Cortex of kidney (tissue), 1 donor: ENCODE data around the gene HVCN1.
"Not testable (repeated sequence)": the region's sequence is repeated elsewhere in the genome, so short reads cannot be mapped to it uniquely, and the experiment has no call there.

Source experiments
- DNase-seq: peaks from one replicate; lab custom pipeline; 2025; lab: John Stamatoyannopoulos, UW

Gene HVCN1

DNA sequence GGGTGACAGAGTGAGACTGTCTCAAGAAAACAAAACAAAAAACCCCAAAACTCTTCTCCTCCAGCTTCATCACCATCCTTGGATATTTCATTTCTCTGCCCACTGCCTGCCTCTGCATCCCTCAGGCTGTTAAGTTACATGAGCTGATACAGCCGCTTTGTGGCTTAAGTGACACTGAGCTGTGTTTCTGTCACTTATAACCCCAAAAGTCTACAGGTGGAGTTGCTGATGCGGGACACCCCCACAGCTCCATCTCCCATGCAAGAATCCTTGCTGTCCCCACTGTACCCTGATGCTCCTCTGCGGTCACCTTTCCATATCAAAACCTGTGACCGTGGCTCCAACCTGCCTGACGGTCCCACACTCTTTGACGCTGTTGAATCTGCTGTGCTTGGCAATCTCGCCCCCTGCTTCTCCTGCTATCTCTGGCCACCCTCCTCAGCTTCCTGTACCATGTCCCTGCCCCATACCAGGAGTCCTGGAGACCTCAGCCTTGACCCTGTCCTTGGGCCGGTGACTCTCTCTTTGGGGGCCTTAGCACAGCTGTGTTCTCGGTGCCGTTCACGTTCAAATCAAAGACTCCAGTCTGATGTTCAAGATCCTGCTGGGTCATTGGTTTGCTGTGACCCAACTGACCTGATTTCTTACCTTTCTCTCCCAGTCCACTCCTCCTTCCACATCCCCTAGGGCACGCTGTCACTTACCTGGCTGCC lies 20.3 kb downstream of the HVCN1 start:
- no peak for DNase-seq

DNA sequence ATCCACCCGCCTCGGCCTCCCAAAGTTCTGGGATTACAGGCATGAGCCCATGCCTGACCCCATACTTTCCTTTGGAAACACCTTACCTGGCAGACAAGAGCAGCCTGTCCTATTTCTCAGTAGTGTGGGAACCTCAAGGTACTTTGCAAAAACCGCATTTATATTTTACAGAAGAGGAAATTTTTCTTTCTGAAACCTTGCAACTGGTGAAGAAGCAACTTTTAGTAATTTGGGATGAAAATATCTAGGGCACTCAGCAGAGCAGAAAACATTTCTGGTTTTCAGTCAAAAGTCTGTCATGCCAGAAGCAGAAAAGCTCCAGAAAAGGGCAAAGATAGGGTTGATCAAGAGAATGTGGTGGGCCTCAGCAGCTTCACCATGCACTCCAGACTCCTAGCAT lies 21.2 kb downstream of the HVCN1 start:
- no peak for DNase-seq

DNA sequence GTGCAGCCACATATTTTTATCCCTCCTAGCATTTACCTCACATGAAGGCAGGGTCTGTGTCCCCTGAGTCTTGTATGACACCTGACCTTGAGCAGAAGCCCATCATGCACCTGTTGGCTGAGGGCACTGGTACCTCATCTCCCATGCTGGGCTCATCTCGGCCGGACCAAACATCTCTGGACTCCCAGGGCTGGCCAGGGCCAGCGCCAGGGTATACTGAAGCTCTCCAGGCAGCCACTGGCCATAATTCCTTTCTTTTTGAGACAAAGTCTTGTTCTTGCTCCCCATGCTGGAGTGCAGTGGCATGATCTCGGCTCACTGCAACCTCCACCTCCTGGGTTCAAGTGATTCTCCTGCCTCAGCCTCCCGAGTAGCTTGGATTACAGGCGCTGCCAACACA lies 22.0 kb downstream of the HVCN1 start:
- no peak for DNase-seq

DNA sequence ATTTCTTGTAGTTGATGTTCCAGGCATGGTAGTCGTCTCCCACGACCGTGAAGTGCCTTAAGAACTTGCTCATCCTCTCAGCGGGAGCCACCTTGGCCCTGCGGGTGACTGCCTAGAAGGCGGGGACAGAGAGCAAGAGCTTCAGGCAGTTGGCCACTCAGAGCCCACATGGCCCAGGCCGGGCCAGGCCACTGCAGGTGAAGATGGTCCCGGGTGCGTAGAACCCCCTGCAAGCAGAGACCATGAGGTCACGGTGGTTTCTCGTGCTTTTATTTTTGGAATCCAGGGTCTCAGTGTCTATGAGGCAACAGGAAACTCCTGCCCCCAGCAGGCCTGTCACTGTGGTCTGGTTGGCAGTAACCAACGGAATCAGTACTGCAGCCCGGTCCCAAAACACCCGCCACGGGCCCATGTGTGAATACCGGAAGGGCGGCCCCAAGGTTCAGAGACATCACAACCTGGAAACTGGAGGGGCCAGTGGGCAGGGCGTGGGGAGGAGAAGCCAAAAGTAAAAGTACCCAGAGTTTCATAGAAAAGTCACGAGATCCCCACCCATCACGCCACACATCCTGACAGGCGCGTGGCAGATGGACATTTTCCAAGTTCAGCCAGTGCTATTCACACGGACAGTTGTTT lies 27.5 kb downstream of the HVCN1 start:
- DNase-seq: no peak

DNA sequence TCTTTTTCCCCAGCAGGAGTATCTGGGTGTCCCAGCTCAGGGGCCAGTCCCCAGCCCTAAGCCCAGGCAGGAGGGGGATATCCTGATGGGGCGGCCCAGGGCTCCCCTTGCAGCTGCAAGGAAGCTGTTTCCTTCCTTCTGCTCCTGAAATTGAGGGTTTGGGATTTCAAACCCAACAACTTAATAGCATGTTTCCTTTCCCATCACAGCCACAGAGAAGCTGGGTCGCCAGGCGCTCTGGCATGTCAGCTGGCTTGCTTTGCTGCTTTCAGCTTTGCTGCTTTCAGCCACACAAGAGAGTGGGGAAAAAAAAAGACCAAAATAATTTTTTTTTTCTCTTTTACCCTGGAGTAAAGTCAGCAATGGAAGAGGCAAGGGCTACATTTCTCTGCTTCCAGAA lies 30.0 kb downstream of the HVCN1 start:
- DNase-seq: no peak

DNA sequence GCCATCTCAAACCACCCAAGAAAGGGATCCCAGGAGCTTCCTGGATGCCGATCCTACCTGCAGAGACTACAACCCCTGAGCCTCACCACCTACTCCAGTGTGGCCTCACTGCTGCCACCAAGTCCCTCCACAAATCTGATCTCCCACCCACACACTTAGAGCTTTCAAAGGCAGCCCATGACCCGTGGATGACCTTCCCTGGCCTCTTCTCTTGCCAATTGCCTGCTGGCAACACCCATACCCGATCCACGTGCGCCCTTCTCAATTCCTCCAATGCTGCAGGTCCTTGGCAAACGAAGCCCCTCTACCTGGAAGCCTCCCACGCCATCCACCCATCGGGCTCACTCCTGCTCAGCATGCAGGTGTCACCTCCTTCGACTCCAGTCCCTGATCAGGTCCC lies 30.7 kb downstream of the HVCN1 start:
- DNase-seq: no peak

DNA sequence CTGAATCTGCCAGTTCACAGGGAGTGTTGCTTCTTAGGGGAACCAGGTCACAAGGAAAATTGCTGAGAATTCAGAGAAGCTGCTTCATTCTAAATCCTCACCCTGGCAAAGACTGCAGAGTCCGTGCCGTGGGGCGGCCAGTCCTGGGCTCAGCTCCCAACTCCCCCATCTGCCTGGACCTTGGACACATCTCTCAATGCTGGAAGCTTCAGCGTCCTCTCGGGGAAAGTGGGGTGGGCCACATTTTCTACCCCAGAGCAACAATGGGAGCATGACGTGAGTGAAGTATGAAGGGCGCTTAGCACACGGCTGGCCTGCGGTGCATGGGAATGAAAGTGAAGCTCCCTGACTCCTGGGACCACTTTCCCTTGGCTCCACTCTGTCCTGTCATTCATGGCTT lies 31.2 kb downstream of the HVCN1 start:
- no peak for DNase-seq

DNA sequence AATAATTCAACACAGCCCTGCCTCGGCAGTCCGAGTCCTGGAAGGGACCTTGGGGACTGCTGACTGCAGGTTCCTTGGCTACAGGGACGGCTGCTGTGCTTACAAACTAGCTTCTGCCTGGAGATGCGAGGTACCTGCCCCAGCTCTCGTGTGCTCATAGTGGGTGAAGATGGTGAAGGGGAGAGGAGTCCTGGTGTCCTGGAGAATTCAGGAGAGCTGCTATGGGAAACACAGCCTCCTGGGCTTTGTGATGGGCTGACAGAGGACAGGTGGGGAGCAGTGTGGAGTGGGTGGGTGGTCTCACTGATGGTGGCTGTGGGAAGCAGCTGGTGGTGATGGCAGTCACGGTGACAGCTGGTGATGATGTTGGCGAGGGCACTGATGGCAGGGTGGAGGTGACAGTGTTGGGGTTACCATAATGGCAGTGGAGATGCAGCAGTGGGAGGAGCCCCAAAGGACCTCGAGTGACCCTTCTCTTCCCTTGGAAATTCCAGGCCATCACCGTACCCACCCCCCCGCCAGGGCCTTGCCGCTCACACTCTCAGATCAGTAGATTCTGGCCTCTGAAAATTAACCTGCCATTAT lies 32.8 kb downstream of the HVCN1 start:
- no peak for DNase-seq

DNA sequence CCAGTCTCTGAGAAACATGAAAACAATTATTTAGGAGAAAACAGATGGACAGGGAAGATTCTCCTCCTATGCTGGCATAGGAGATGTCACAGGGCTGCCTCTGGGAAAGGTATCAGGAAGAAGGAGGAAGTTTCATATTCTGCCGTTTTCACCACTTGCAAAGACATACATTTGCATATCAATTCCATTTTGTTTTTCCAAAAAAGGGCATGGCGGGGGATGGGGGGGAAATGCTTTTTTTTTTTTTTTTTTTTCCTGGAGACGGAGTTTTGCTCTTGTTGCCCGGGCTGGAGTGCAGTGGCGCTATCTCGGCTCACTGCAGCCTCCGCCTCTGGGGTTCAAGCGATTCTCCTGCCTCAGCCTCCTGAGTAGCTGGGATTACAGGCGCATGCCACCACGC lies 34.7 kb downstream of the HVCN1 start:
- DNase-seq: not testable (repeated sequence)

DNA sequence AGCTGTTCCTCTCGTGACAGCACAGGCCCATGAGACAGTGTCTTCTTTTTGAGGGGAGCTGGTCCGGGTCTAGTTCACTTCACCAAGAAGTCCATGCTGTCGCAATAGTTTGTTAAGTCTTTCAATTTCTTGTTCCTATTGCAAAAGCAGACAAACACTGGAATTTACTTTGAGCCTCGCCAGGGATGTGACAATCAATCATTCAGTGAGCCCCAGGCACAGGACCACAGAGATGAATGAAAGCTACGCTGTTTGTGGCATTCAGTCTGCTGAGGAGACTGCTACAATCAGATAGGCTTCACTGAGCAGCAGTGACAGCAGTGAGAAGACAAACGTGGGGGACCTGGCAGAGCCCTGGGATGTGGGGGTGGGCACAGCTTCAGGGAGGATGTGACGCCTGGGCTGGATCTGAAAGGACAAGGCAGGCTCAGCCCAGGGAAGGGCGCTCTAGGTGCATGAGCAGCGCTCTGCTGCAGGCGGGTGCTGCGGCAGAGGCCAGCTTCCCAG lies 39.5 kb downstream of the HVCN1 start:
- DNase-seq: no peak

DNA sequence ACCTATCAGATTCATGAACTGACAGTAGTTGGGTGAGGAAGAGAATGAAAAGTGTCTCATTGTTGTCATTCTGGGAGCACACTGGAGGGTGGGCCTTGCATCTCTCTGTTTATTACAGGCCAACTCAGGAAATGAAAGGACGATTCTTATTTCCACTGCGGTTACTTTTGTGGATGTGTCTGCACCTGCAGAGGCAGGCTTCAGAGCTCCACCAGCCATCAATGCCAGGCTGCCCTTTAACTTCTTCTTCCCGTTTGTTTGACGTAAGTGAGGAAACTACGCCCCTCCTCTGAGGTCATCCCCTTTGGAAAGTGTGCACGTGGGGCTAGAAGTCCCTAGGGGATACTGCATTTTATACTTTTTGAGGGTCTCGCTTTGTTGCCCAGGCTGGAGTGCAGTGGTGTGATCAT lies 41.3 kb downstream of the HVCN1 start:
- DNase-seq: no peak

DNA sequence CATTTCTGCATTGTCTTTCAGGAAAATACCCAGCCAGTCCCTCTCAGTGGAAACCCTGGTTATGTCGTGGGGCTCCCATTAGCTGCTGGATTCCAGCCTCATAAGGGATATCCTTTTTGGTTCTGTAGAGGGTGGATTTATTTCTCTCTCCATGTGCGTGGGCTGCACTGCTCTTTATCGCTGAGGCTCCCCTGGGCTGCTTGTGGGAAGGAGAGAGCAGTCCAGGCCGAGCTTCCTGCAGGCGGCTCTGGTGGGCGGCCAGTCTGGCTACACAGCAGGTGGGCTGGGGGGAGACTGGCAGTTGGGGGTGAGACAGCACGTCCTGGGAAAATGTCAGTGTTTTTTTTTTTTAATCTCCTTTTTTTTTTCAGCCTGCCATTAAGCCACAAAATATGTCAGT lies 47.4 kb downstream of the HVCN1 start:
- DNase-seq: no peak

DNA sequence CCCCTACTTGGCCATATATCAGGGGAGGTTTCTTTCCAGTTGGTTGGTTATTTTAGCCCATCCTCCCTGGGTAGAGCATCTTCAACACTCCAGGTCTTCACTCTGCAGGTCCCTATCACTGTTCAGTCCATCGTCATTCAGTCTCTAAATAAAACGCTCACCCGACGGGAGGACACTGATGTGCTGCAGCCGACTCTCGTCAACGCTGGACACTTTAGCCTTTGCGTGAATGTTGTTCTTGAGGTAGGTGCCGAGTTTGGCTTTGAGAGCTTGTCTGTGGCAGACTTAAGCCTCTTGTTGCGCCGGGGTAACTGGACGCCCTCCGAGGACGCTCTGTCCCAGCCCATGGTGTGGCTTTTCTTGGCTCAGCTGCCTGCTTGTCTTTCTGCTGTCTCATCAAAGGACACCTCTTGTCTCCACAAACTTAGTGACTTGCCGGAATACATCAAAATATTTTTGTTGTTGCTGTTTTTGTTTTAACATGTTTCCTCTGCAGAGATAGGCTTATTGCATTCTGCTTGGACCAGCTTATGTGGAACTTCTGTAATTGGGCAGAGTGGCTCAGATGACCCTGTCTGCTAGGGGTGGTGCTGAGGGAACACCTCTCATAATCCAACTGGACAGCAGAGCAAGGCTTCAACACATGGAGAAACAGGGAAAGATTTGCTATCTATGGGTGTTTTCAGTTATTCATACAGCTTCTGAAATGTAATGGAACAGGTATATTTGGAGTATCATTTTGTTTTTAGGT lies 48.5 kb downstream of the HVCN1 start:
- no peak for DNase-seq

DNA sequence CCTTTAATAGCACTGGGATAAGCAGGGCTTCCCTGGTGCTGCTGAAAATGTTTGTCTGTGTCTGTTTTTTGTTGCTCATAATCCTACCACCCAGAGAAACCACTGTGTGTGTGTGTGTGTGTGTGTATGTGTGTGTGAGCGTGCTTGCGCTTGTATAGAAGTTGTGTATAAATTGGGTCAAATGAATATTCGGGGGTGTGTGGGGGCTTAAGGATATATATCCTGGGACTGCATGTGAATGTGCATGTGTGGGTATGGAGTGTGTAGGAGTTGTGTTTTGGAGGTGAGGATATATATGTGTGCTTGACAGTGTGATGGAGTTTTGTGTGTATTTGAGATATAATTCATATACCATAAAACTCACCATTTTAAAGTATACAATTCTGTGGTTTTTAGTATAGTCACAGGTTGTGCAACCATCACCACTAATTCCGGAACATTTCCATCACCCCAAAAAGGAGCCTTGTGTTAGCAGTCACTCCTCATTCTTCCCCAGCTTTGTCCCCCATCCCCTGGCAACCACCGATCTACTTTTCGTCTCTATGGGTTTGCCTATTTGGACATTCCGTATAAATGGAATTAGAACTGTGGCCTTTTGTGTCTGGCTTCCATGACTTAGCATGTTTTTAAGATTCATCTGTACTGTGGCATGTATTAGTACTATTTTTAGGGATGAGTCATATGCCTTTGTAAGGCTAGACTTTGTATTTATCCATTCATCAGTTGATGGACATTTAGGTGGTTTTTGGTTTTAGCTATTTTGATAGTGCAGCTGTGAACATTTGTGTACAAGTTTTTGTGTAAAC lies 49.4 kb downstream of the HVCN1 start:
- no peak for DNase-seq

DNA sequence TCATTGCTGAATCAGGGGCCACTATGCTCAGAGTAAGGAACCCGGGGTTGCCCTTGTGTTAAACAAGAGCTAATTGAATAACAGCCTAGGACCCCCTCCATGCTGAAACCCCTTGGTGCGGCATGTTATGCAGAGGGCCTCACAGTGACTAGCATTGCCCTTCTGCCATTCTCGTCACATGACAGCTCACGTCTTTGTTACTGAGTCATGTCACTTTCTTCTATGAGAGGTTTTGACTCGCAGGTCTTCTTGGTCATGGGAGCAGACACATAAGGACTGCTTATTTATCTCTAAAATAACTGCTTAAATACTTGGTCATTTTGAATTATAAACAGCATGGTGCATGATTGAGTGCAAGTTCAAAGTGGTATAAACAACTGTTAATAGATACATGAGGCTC lies 50.1 kb downstream of the HVCN1 start:
- no peak for DNase-seq

DNA sequence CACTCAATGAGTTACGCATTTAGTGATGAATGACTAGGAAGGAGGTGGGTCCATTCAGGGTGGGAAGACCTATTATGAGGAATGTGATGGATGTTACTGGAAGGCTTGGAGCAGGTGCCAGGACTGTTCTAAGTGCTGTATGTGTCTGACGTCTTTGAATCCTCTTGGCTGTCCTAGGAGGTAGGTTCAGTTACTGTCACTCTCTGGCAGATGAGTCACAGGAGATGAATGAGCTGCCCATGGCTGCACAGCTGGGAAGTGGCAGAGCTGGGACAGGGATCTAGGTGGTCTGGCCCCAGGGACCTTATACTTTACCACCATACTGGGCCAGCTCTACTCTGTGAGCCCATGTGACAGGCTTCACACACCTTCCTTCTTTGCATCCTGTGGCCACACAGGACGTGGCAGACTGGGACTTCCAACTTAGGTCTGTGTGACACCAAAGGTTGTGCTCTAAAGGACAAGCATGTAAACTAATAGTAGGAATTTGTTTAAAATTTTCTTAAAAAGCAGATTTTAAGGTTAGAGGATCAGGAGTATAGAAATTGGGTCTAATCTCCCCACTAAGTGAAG lies 51.0 kb downstream of the HVCN1 start:
- no peak for DNase-seq

DNA sequence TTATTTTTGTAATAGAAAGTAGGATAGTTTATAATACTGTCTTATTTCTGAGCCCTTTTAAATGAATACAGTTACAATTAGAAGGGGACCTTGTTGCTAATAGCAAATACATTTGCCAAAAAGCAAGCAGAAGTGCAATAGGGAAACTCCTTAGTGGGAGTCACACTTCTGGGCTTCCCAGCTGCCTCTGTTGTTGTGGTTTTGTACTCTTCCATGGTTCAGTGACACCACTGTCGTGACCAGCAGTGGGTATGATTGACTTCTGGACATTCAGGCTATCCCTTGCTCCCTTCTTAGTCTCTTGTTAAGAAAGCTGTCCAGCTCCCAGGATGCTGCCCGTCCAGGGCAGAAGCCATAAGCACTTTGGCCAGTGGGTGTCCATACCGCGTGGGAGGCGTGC lies 52.4 kb downstream of the HVCN1 start:
- DNase-seq: no peak

DNA sequence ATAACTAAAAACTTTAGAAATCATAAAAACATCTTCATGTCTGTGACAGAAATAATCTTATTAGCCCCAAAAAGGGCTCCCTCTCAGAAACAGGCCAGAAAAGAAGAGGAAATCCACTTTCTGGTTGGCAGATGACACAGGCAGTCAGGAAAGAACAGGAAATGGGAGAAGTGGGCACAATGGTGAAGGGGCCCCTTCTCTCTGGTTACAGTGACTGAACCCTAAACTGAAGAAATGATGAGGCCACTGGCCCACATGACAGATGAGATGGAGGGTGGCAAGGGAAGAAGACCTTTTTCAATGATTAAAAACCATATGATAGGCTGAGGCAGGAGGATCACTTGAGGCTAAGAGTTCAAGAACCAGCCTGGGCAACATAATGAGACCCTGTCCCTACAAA lies 53.9 kb downstream of the HVCN1 start:
- DNase-seq: no peak

DNA sequence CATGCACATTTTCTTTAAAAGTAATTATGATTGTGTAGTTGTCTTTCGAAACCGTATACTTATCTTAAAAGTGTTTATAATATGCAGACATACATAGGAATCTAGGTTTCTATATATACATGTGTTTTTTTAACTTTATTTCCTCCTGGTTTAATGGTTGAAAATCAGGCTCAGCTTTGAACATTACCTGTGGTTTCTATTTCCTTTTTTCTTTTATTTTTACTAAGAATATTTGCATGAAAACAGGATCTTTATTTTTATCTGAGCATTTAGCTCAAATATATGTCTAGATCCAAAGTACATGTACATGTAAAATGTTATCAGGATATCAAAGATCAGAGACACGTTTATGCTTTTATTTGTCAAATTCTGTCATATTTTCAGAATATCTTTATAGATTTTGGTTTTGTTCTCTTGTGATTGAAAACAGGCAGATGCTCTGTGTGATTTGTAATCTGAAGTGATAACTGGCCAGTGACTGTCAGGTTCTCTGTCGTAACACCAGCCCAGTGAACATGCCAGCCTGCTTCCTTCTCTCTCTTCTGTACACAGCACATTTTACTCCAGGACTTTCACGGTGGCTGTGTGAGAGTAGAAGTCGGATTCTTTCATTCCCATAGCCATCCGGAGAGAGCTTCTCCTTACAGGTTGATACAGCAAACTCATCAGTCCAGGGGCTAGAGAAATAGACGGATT lies 61.3 kb downstream of the HVCN1 start:
- no peak for DNase-seq

DNA sequence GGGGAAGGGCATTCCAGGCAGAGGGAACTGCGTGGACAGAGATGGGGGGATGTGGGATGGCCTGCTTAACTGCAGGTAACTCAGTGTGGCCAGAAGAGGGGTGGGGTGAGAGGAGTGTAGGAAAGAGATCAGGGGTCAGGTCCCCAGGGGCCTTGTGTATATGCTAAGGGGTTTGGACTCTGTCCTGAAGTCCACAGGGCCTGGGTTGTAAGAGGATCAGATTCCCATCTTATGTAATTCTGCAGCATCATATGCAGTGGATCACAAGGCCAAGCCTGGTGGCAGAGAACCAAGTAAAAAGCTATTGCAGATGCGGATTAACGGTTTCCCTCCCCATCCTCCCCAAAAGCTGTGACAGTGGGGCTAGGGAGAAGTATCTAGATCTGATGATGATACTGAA lies 66.3 kb downstream of the HVCN1 start:
- DNase-seq: no peak

DNA sequence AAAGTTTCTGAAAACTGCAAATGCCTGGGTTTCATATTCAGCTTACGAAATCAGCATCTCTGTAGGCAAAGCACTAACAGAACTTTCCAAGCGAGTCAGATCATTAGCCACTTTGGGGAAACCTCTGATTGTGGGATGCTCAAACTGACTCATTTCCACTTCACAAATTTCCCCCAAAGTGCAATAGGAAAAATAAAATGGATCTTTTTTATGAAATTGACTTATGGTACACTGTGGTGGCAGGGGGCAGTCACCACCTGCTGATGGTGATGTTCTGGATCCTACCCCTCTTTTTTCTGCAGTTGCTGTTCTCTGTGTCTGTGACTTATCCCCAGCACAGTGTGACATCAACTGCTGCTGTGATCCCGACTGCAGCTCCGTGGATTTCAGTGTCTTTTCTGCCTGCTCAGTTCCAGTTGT lies 69.4 kb downstream of the HVCN1 start:
- no peak for DNase-seq
